Memory B cell (primary cell): Measurements from ENCODE around the gene GRHL1.

Experiments
- ATAC-seq: fragments of 150-1000 bp; cut with Tn5 transposase; 2 replicates; pipeline ENCODE4 v1.10.0; 2021; ENCODE audit warnings: low read depth, mild to moderate bottlenecking, moderate library complexity
- DNase-seq, 2 donors: peaks; one replicate each; pipeline ENCODE4 v3.0.0; 2022; ENCODE audit warnings: low spot score in 2 of 2
- H3K27ac Mint-ChIP-seq: one replicate; pipeline ENCODE4 v1.8.0; 2022; ENCODE audit warnings: mild to moderate bottlenecking, moderate library complexity, mixed read lengths
- H3K27me3 Mint-ChIP-seq: one replicate; pipeline ENCODE4 v1.8.0; 2022; ENCODE audit warnings: mixed read lengths
- H3K36me3 Mint-ChIP-seq: one replicate; pipeline ENCODE4 v1.8.0; 2022; ENCODE audit warnings: mild to moderate bottlenecking, mixed read lengths
- H3K4me1 Mint-ChIP-seq: one replicate; pipeline ENCODE4 v1.8.0; 2022; ENCODE audit warnings: mixed read lengths
- H3K4me3 Mint-ChIP-seq: one replicate; pipeline ENCODE4 v1.8.0; 2022; ENCODE audit warnings: mild to moderate bottlenecking, moderate library complexity, mixed read lengths
- H3K9me3 Mint-ChIP-seq: one replicate; pipeline ENCODE4 v1.8.0; 2022; ENCODE audit warnings: mixed read lengths

Gene GRHL1

GRCh38 chr2:9988320-9988719, 36.8 kb downstream of the GRHL1 start:
- ATAC-seq (no peak), DNase-seq (no peak)
- Mint-ChIP-seq H3K4me1 (peaks cover 6% of the 10 kb centered on the region), H3K4me3 (no peak overlapping the region), H3K27me3 (no peaks in the 10 kb centered on the region), H3K9me3 (no peaks in the 10 kb centered on the region), H3K36me3 (no peaks in the 10 kb centered on the region), H3K27ac (no peak overlapping the region)

DNA sequence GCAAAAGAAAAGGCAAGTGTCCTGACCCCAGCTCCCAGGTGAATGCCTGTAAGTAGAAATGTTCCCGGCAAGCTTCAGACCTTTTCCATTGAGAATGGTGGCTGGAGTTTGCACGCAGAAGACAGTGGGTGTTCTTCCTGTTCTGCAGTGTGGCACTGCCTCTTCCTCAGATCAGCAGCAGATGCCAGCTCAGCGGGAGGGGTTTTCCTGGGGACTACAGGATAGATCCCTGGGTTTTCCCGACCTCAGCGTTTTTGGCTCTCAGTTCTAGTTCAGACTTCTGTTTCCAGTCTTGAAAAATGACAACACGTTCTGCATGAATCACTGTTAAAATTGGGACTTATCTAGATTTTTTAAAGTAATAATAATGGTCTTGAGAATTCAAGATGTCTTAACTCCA, 39.2 kb downstream of the GRHL1 start:
- Mint-ChIP-seq H3K9me3 (no peaks in the 10 kb centered on the region), H3K4me3 (no peak overlapping the region), H3K4me1 (peaks cover 2% of the 10 kb centered on the region), H3K27me3 (peaks cover 1% of the 10 kb centered on the region), H3K27ac (no peak overlapping the region), H3K36me3 (no peaks in the 10 kb centered on the region)
- ATAC-seq: no peak
- DNase-seq: no peak

DNA sequence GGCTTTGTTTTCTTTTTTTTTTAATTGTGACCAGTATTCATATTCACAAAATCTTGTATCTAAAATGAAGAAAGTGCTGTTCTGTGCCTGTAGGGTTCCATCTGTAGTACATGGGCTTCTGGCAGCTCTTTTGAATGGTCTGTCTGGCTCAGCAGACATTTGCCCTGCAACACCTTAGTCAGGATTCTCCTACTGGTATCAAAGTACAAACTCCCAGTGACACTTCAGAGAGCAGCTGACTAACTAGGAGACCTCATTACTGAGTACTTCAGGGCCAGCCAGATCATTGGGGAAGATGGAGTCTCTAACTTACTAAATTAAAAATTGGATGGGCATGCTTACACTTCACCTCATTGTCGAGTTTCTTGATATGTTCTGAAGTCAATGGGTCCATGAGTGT, 39.7 kb downstream of the GRHL1 start:
- Mint-ChIP-seq H3K36me3 (no peaks in the 10 kb centered on the region), H3K9me3 (no peaks in the 10 kb centered on the region), H3K4me1 (peaks cover 2% of the 10 kb centered on the region), H3K27me3 (peaks cover 1% of the 10 kb centered on the region), H3K27ac (no peak overlapping the region), H3K4me3 (no peak overlapping the region)
- no peak for ATAC-seq
- DNase-seq: no peak

GRCh38 chr2:9991829-9992273, 40.4 kb downstream of the GRHL1 start:
- Mint-ChIP-seq H3K36me3 (no peaks in the 10 kb centered on the region), H3K27ac (no peak overlapping the region), H3K4me1 (peaks cover 2% of the 10 kb centered on the region), H3K27me3 (peaks cover 1% of the 10 kb centered on the region), H3K9me3 (no peaks in the 10 kb centered on the region), H3K4me3 (no peak overlapping the region)
- ATAC-seq (no peak), DNase-seq (no peak)

GRCh38 chr2:9992427-9993187, 41.1 kb downstream of the GRHL1 start:
- ATAC-seq (no peak), DNase-seq (no peak)
- Mint-ChIP-seq H3K4me3 (no peak overlapping the region), H3K27ac (no peak overlapping the region), H3K36me3 (no peaks in the 10 kb centered on the region), H3K4me1 (peaks cover 2% of the 10 kb centered on the region), H3K9me3 (no peaks in the 10 kb centered on the region), H3K27me3 (peaks cover 1% of the 10 kb centered on the region)

GRCh38 chr2:9993488-9994165, 42.1 kb downstream of the GRHL1 start:
- H3K9me3 Mint-ChIP-seq: no peaks in the 10 kb centered on the region
- H3K36me3 Mint-ChIP-seq: no peaks in the 10 kb centered on the region
- no peak for DNase-seq
- peaks cover 2% of the 10 kb centered on the region for H3K4me1 Mint-ChIP-seq
- H3K27ac Mint-ChIP-seq: no peak overlapping the region
- H3K4me3 Mint-ChIP-seq: no peak overlapping the region
- H3K27me3 Mint-ChIP-seq: peaks cover 1% of the 10 kb centered on the region
- ATAC-seq: no peak

- no peaks in the 10 kb centered on the region for H3K36me3 Mint-ChIP-seq
- peaks cover 1% of the 10 kb centered on the region for H3K27me3 Mint-ChIP-seq
- H3K27ac Mint-ChIP-seq: no peak overlapping the region
- no peaks in the 10 kb centered on the region for H3K9me3 Mint-ChIP-seq
- ATAC-seq (no peak), DNase-seq (no peak)
- H3K4me3 Mint-ChIP-seq: no peak overlapping the region
- peaks cover 2% of the 10 kb centered on the region for H3K4me1 Mint-ChIP-seq
Measured at GRCh38 chr2:9994462-9994861, 43.0 kb downstream of the GRHL1 start.

- no peak for DNase-seq
- no peaks in the 10 kb centered on the region for H3K36me3 Mint-ChIP-seq
Measured at GRCh38 chr2:9995059-9995458, 43.6 kb downstream of the GRHL1 start.

GRCh38 chr2:9996321-9996720, 44.8 kb downstream of the GRHL1 start:
- DNase-seq (no peak), ATAC-seq (no peak)
- Mint-ChIP-seq H3K4me3 (no peak overlapping the region), H3K27ac (no peak overlapping the region), H3K27me3 (peaks cover 1% of the 10 kb centered on the region), H3K36me3 (no peaks in the 10 kb centered on the region), H3K4me1 (peaks cover 2% of the 10 kb centered on the region), H3K9me3 (no peaks in the 10 kb centered on the region)

More at GRCh38 chr2:9995059-9995458, 43.6 kb downstream of the GRHL1 start:
- Mint-ChIP-seq H3K4me1 (peaks cover 2% of the 10 kb centered on the region), H3K27me3 (peaks cover 1% of the 10 kb centered on the region), H3K9me3 (no peaks in the 10 kb centered on the region), H3K4me3 (no peak overlapping the region), H3K27ac (no peak overlapping the region)
- no peak for ATAC-seq

- no peaks in the 10 kb centered on the region for H3K36me3 Mint-ChIP-seq
Measured at GRCh38 chr2:9997936-9998335, 46.4 kb downstream of the GRHL1 start.

DNA sequence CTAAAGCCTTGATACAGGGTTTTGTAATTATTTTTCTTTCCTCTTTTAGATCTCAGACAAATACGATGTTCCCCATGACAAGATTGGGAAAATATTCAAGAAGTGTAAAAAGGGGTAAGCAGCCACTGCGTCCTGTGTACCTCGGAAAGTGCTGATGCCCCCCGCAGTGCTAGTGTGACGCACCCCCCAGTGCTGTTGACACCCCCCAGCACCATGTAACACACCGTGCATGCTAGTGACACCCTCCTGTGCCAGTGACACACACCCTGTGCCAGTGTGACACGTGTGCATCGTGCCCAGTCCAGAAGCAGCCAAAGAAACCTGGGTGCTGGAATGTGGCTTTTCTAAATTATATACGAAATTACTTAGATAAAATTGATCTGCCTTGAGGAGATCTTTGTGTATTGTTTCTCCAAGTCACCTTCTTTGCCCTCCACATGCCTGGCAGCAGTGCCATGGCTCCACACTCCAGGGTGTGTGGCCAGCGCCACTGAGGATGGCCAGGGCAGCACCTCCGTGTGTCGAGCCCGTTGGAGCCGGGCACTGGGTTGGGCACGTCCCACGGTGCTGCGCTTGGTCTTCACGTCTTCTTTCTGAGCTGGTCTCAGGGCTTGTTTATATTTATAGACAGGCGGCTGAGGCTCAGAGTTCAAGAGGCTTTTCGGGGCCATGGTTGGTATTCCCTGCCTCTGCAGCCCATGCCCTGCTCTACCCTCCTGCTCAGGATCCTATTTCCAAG, 47.6 kb downstream of the GRHL1 start:
- Mint-ChIP-seq H3K36me3 (no peaks in the 10 kb centered on the region), H3K9me3 (no peaks in the 10 kb centered on the region), H3K4me3 (no peak overlapping the region), H3K4me1 (no peaks in the 10 kb centered on the region), H3K27ac (no peak overlapping the region), H3K27me3 (peaks cover 1% of the 10 kb centered on the region)
- ATAC-seq: no peak
- DNase-seq: no peak

More at GRCh38 chr2:9997936-9998335, 46.4 kb downstream of the GRHL1 start:
- ATAC-seq: no peak
- H3K27me3 Mint-ChIP-seq: peaks cover 1% of the 10 kb centered on the region
- no peaks in the 10 kb centered on the region for H3K9me3 Mint-ChIP-seq
- no peak for DNase-seq
- H3K27ac Mint-ChIP-seq: no peak overlapping the region
- no peak overlapping the region for H3K4me3 Mint-ChIP-seq
- H3K4me1 Mint-ChIP-seq: no peaks in the 10 kb centered on the region

DNA sequence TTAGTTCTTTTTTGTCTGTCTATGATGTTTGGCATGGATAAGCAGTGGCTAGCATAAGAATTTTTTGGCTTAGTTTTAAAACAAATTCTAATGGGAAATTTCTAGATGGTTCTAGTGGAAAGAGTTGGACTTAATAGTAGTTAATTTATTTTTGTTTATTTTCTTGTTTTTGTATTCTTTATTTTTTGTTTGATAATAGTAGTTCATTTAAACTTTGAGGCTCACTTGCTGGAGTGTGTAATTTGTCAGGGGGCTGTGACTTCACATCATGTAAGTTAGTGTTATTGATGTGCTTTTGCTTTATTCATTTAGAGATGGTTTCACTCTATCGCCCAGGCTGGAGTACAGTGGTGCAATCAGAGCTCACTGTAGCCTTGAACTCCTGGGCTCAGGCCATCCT, 48.2 kb downstream of the GRHL1 start:
- no peaks in the 10 kb centered on the region for H3K27me3 Mint-ChIP-seq
- H3K4me1 Mint-ChIP-seq: no peaks in the 10 kb centered on the region
- ATAC-seq (no peak), DNase-seq (no peak)
- no peaks in the 10 kb centered on the region for H3K9me3 Mint-ChIP-seq
- no peaks in the 10 kb centered on the region for H3K36me3 Mint-ChIP-seq
- H3K4me3 Mint-ChIP-seq: no peak overlapping the region
- no peak overlapping the region for H3K27ac Mint-ChIP-seq

GRCh38 chr2:10000541-10000940, 49.0 kb downstream of the GRHL1 start:
- ATAC-seq (no peak), DNase-seq (no peak)
- H3K27me3 Mint-ChIP-seq: no peaks in the 10 kb centered on the region
- H3K4me1 Mint-ChIP-seq: no peaks in the 10 kb centered on the region
- no peak overlapping the region for H3K4me3 Mint-ChIP-seq
- no peaks in the 10 kb centered on the region for H3K9me3 Mint-ChIP-seq
- H3K27ac Mint-ChIP-seq: no peak overlapping the region
- no peaks in the 10 kb centered on the region for H3K36me3 Mint-ChIP-seq

DNA sequence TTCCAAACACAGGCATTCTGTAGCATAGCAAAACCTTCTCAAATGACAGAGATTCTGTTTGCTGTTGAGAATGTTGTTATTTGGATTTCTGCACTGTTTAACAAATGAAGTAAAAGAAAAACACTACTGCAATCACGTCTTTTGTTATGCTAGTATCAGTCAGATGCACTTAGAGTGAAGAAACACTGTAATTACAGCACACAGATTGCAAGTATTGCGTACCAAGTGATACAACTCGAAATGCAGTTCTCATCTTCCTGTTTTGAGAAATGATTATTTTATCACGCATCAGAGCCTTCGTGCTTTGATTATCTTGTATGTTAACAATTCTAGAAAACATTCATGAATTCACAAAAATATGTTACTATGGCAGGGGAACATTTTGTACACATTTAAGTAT, 50.1 kb downstream of the GRHL1 start:
- ATAC-seq: no peak
- Mint-ChIP-seq H3K4me1 (no peaks in the 10 kb centered on the region), H3K9me3 (no peaks in the 10 kb centered on the region), H3K27ac (no peak overlapping the region), H3K4me3 (no peak overlapping the region), H3K36me3 (no peaks in the 10 kb centered on the region), H3K27me3 (no peaks in the 10 kb centered on the region)
- no peak for DNase-seq
